Fibroblast of lung (primary cell): ENCODE results near the gene PCTP.

Source experiments
- EZH2 ChIP-seq: IDR thresholded peaks from 2 replicates; pipeline ENCODE4 v1.5.1; 2012; ENCODE audit warnings: low read length, control low read depth, mild to moderate bottlenecking; ENCODE audit errors: missing control alignments
- TF ChIP-seq, protein P1 (sequence below), 2 donors: IDR thresholded peaks in 1 of 2; conservative IDR thresholded peaks in 1 of 2; 1 replicate in 1 of 2; 2 replicates in 1 of 2; pipeline ENCODE4 v1.5.1; 2011 to 2012; ENCODE audit warnings: low read length in 2 of 2, control low read depth in 1 of 2, inconsistent platforms in 1 of 2, low read depth in 1 of 2, mild to moderate bottlenecking in 1 of 2

DNA sequence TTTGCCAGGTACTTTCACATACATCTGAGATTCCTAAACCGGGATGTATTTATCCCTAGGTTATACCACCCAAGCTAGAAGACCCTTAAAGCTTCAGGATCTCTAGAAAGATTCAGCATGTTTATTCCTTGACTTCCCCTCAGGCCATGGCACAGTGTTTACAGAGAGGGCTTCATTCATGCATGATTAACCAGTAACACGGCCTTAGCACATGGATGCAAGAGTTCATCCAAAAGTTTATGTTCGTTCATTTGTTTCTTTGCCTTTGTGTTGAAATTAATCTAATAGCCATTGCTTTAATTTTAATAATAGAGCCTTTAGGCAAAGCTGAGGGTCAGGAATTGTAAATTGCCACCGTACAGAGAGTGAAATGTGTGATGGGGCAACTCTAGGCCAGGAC lies 13.8 kb downstream of the PCTP start:
- TF ChIP-seq, protein P1, sequence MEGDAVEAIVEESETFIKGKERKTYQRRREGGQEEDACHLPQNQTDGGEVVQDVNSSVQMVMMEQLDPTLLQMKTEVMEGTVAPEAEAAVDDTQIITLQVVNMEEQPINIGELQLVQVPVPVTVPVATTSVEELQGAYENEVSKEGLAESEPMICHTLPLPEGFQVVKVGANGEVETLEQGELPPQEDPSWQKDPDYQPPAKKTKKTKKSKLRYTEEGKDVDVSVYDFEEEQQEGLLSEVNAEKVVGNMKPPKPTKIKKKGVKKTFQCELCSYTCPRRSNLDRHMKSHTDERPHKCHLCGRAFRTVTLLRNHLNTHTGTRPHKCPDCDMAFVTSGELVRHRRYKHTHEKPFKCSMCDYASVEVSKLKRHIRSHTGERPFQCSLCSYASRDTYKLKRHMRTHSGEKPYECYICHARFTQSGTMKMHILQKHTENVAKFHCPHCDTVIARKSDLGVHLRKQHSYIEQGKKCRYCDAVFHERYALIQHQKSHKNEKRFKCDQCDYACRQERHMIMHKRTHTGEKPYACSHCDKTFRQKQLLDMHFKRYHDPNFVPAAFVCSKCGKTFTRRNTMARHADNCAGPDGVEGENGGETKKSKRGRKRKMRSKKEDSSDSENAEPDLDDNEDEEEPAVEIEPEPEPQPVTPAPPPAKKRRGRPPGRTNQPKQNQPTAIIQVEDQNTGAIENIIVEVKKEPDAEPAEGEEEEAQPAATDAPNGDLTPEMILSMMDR (conservative IDR thresholded peaks at IDR 0.05 in 1 of 2, IDR thresholded peaks at IDR 0.05 in 1 of 2; ENCODE audit: low read depth in 1 of 2, low read length in 2 of 2) = no peak
- TF ChIP-seq EZH2 = no peak
